Progenitor cell of endocrine pancreas (in vitro differentiated cells): ENCODE measurements around the gene ZNF592. TPM values are rescaled to one million over a fixed set of nuclear protein-coding genes. Genes with fewer than 3 reads are reported as not detected.

Source experiments
- DNase-seq: peaks from one replicate; pipeline ENCODE4 v3.0.0; 2021; ENCODE audit warnings: low spot score; ENCODE audit not compliant: unreplicated experiment
- H3K27ac Mint-ChIP-seq: 2 replicates; pipeline ENCODE4 v1.8.0; 2021; ENCODE audit warnings: mild to moderate bottlenecking, moderate library complexity, mixed read lengths
- H3K27me3 Mint-ChIP-seq: 2 replicates; pipeline ENCODE4 v1.8.0; 2021; ENCODE audit warnings: mixed read lengths
- H3K36me3 Mint-ChIP-seq: 2 replicates; pipeline ENCODE4 v1.8.0; 2022; ENCODE audit warnings: mixed read lengths; ENCODE audit not compliant: insufficient read depth
- H3K4me1 Mint-ChIP-seq: 2 replicates; pipeline ENCODE4 v1.8.0; 2021; ENCODE audit warnings: low read depth, mixed read lengths
- H3K4me3 Mint-ChIP-seq: 2 replicates; pipeline ENCODE4 v1.8.0; 2021; ENCODE audit warnings: low read depth, mild to moderate bottlenecking, moderate library complexity, mixed read lengths
- H3K9me3 Mint-ChIP-seq: 2 replicates; pipeline ENCODE4 v1.8.0; 2021; ENCODE audit warnings: low read depth, mixed read lengths
- CTCF ChIP-seq: fragments of 200-600 bp; sonication (generic); IDR thresholded peaks from one replicate; pipeline ENCODE4 v1.5.0; 2021; ENCODE audit warnings: antibody characterized with exemption, mild to moderate bottlenecking; ENCODE audit not compliant: unreplicated experiment
- total RNA-seq: library from RNA; stranded (reverse); gene quantifications from 2 replicates; pipeline ENCODE4 v1.2.1, GENCODE V29; 2021

Gene ZNF592
- total RNA-seq, 1 donor from 2014 or later = 40.5 TPM

DNA sequence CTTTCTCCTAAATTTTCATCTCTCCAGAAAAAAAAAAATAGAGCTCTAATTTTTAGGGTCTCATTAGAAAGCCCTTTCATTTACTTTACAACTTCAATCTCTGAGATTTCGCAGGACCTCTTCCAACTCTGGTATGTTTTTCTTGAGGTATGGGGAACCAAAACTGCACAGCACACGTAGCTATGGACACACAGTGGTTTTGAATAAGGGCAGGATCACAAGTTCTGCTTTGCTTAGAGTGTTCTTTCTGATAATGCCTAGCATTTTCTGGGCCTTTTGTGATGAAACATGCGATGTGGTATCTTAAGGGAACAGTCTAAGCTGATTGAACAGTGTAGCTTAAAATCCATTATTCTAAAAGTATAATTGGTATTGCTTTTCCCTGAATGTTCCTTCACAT lies 25.3 kb downstream of the ZNF592 start:
- H3K9me3 Mint-ChIP-seq = no peaks in the 10 kb centered on the region
- H3K4me1 Mint-ChIP-seq = peaks cover 8% of the 10 kb centered on the region
- no peak for TF ChIP-seq CTCF
- DNase-seq = no peak
- H3K4me3 Mint-ChIP-seq = no peak overlapping the region
- no peak overlapping the region for H3K27ac Mint-ChIP-seq
- H3K27me3 Mint-ChIP-seq = no peaks in the 10 kb centered on the region
- H3K36me3 Mint-ChIP-seq = peaks cover 17% of the 10 kb centered on the region

GRCh38 chr15:84775867-84776449 lies 27.6 kb downstream of the ZNF592 start:
- DNase-seq = no peak
- TF ChIP-seq CTCF = no peak
- H3K4me1 Mint-ChIP-seq = peaks cover 6% of the 10 kb centered on the region
- H3K36me3 Mint-ChIP-seq = peaks cover 11% of the 10 kb centered on the region
- H3K9me3 Mint-ChIP-seq = no peaks in the 10 kb centered on the region
- H3K27me3 Mint-ChIP-seq = no peaks in the 10 kb centered on the region
- H3K4me3 Mint-ChIP-seq = no peak overlapping the region
- no peak overlapping the region for H3K27ac Mint-ChIP-seq

GRCh38 chr15:84778194-84778593 lies 29.8 kb downstream of the ZNF592 start:
- no peak for TF ChIP-seq CTCF
- no peak for DNase-seq
- H3K27me3 Mint-ChIP-seq = no peaks in the 10 kb centered on the region
- H3K27ac Mint-ChIP-seq = no peak overlapping the region
- no peaks in the 10 kb centered on the region for H3K4me1 Mint-ChIP-seq
- no peak overlapping the region for H3K4me3 Mint-ChIP-seq
- H3K9me3 Mint-ChIP-seq = no peaks in the 10 kb centered on the region
- peaks cover 13% of the 10 kb centered on the region for H3K36me3 Mint-ChIP-seq

- H3K27ac Mint-ChIP-seq = no peak overlapping the region
- peaks cover 19% of the 10 kb centered on the region for H3K36me3 Mint-ChIP-seq
- TF ChIP-seq CTCF = no peak
- H3K27me3 Mint-ChIP-seq = no peaks in the 10 kb centered on the region
- no peak for DNase-seq
- H3K9me3 Mint-ChIP-seq = no peaks in the 10 kb centered on the region
- H3K4me1 Mint-ChIP-seq = no peaks in the 10 kb centered on the region
- no peak overlapping the region for H3K4me3 Mint-ChIP-seq
Measured at GRCh38 chr15:84780492-84780891, 32.1 kb downstream of the ZNF592 start.

- Mint-ChIP-seq H3K4me1 (no peaks in the 10 kb centered on the region), H3K9me3 (no peaks in the 10 kb centered on the region), H3K4me3 (no peak overlapping the region), H3K27ac (no peak overlapping the region), H3K27me3 (no peaks in the 10 kb centered on the region), H3K36me3 (peaks cover 20% of the 10 kb centered on the region)
- no peak for DNase-seq
- no peak for TF ChIP-seq CTCF
Measured at GRCh38 chr15:84781495-84781894, 33.1 kb downstream of the ZNF592 start.
